ENCODE data around the gene KBTBD2. TPM values are rescaled to one million over a fixed set of nuclear protein-coding genes. Genes with fewer than 3 reads are reported as not detected.
A peak's percentile ranks its signal among the peaks of the same experiment; 100 is the strongest.

The KBTBD2 gene
- total RNA-seq = 25.3 TPM
- long read RNA-seq, transcript KBTBD2-201 (4 exons, 3,745 nt) = major isoform, 51 of 60 reads
- long read RNA-seq, partial matches to known transcripts = 3 of 60 reads
- long read RNA-seq, other reads (novel, unspliced or antisense) = 6 of 60 reads

DNA sequence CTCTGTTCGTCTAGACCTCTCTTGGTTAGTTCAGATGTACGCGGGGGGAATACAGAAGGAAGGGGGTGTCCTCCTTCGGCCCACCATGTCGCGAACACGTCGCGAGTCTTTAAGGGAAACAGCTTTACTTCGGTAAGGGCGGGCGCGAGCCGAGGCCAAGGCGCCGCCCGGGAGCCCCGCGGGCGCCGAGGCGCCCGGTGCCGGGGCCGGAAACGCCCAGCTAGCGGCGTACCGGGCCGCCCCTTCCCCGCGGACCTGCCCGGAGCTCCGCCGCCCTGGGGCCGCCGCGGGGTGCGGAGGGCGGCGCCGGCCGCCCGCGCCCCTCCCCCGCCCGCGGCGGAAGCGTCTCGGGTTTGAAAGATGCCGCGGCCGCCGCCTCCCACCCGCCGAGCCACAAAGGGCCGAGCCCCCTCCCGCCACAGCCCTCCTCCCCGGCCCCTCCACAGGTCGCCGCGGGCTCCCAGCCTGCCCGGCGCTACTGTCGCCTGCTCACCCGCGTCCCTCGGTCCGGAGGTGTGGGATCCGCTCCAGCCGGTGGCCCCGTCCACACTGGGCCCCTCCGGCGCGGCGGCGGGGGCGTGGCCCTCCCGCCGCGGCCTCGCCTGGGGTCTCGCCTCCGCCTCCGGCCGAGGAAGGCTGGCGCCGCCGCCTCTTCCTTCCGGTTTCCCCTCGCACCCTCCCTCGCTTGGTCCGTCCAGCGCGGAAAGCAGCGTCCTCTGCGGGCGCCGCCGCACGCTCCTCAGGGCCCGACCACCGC, at the start of gene KBTBD2:
Gene KBTBD2 (minus strand): TSS at position 718 of the 757 bp plus-strand sequence. CDS start 12,156 bp downstream, outside the sequence.
- Histone ChIP-seq H3K27ac (replicated peaks) (peak within 1 kb of the TSS; percentile 98), H3K9me3 (replicated peaks) (no peaks in the 10 kb centered on the region), H3K27me3 (ENCODE audit: low read depth) (no peaks in the 10 kb centered on the region), H3K4me3 (peak within 1 kb of the TSS; percentile 84), H3K4me1 (peaks cover 60% of the 10 kb centered on the region), H3K36me3 (no peaks in the 10 kb centered on the region)
- TF ChIP-seq, protein P1, sequence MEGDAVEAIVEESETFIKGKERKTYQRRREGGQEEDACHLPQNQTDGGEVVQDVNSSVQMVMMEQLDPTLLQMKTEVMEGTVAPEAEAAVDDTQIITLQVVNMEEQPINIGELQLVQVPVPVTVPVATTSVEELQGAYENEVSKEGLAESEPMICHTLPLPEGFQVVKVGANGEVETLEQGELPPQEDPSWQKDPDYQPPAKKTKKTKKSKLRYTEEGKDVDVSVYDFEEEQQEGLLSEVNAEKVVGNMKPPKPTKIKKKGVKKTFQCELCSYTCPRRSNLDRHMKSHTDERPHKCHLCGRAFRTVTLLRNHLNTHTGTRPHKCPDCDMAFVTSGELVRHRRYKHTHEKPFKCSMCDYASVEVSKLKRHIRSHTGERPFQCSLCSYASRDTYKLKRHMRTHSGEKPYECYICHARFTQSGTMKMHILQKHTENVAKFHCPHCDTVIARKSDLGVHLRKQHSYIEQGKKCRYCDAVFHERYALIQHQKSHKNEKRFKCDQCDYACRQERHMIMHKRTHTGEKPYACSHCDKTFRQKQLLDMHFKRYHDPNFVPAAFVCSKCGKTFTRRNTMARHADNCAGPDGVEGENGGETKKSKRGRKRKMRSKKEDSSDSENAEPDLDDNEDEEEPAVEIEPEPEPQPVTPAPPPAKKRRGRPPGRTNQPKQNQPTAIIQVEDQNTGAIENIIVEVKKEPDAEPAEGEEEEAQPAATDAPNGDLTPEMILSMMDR (IDR thresholded peaks at IDR 0.05; ENCODE audit: borderline replicate concordance) = no peak
- intact Hi-C loops (cut with micrococcal nuclease) = loop anchor here (10.0 kb wide), 1 partner anchor 54 kb away; no protein-coding TSS in a partner anchor
- DNase-seq = peak; percentile 88

DNA sequence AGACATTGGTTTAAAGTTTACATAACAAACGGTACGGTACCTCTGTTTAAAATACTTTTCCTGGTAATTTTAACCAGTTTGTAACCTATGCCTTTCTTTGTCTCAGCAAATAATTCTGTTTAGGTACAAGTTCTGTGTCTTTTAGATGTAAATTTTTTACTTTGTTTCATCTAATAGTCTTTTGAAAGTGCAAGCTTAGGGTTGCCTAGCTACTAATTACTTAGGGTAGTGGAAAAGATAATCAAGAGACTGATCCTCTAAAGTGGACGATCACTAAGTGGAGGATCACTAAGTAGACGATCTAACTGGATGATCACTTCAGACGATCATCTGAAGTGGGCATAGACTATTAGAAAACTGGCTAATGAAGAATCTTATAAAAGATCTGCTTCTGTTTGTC, 49.6 kb upstream of the KBTBD2 start:
- no peaks in the 10 kb centered on the region for H3K36me3 ChIP-seq
- H3K9me3 ChIP-seq (replicated peaks) = peaks cover 4% of the 10 kb centered on the region
- peak overlapping the region; percentile 98 for H3K27ac ChIP-seq (replicated peaks)
- intact Hi-C loops (cut with micrococcal nuclease) = loop anchor here (10.0 kb wide), 2 partner anchors 46 to 104 kb away; partner anchors contain the start of gene KBTBD2
- H3K4me3 ChIP-seq = peak overlapping the region; percentile 88
- no peaks in the 10 kb centered on the region for H3K27me3 ChIP-seq (ENCODE audit: low read depth)
- H3K4me1 ChIP-seq = peaks cover 68% of the 10 kb centered on the region
- DNase-seq = no peak
- TF ChIP-seq, protein P1 (IDR thresholded peaks at IDR 0.05; ENCODE audit: borderline replicate concordance) = no peak

DNA sequence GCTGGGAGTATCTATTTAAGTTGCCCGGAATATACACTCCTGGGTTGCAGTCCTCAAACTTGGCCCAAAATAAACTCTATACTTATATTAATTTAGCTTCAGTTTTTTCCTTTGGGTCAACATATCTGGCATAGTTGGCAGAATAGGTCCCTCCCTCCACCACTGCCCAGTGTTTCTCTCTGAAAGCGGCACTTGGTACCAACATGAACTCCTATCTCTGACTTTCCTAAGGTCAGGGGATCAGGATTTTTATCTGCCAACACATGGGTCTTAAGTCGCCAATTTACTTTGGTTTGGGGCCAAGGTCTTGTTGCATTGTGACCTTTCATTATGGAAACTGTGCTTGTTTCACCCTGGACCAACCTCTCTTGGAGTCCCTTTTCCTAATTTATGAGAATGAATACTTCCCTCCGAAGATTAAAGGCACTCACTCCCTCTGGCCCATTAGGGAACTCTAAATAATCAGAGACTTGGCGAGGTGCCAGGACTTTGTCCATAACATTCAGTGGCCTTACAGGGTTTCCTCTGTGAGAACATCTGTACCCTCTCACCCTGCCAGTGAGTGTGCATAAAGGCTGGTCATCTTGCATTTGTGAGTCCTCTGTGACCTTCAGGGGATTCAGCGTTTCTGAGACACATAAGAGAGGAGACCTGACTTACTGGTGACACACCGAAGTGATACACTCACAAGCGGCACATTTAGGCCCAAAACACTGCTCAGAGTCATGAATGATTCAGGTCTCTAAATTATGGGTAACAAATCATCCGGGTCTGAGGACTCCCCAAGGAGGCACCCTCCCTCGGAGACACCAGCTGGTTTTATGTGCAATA, 46.0 kb upstream of the KBTBD2 start:
- Histone ChIP-seq H3K27ac (replicated peaks) (peak overlapping the region; percentile 75), H3K27me3 (ENCODE audit: low read depth) (no peaks in the 10 kb centered on the region), H3K4me3 (peak overlapping the region; percentile 0), H3K4me1 (peaks cover 66% of the 10 kb centered on the region), H3K9me3 (replicated peaks) (no peaks in the 10 kb centered on the region), H3K36me3 (peaks cover 14% of the 10 kb centered on the region)
- peak; percentile 49 for DNase-seq
- TF ChIP-seq, protein P1 (IDR thresholded peaks at IDR 0.05; ENCODE audit: borderline replicate concordance) = no peak
- intact Hi-C loops (cut with micrococcal nuclease) = no loop called here

DNA sequence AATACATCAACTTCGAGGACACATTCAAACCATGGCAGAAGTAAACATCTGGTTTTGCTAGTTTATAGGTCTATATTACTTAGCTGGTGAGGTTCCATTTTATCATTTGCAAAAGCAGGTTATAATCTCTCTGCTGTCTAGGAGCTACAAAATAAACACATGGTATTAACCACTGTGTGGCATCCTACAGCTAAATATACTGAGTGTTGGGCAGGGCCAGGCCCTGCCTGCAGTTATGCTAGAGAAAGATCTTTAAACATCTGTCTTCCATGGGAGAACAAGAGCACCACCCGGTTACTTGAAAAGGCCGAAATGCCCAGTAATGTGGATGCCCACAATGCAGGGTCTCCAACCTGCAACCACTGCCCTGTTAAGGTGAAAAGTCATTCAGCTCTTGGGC, 45.1 kb upstream of the KBTBD2 start:
- intact Hi-C loops (cut with micrococcal nuclease) = no loop called here
- no peak for DNase-seq
- Histone ChIP-seq H3K4me1 (peaks cover 57% of the 10 kb centered on the region), H3K4me3 (peak overlapping the region; percentile 0), H3K27me3 (ENCODE audit: low read depth) (no peaks in the 10 kb centered on the region), H3K9me3 (replicated peaks) (no peaks in the 10 kb centered on the region), H3K27ac (replicated peaks) (peak overlapping the region; percentile 75), H3K36me3 (peaks cover 23% of the 10 kb centered on the region)
- TF ChIP-seq, protein P1 (IDR thresholded peaks at IDR 0.05; ENCODE audit: borderline replicate concordance) = no peak

DNA sequence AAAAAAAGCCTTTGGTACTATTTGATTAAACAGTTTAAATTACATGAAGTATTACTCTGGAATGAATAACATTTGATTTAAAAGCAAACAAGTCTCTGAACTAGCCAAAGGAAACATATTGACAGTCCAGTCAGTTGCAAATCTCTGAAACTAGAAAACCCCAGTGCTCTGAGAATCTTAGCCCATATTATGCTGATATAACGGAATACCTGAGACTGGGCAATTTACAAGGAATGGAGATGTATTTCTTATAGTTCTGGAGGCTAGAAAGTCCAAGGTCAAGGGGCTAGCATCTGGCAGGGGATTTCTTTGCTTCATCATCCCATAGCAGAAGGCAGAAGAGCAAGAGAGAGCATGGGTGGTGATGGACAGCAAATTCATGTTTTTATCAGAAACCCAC, 44.0 kb upstream of the KBTBD2 start:
- DNase-seq = no peak
- H3K27me3 ChIP-seq (ENCODE audit: low read depth) = no peaks in the 10 kb centered on the region
- H3K4me1 ChIP-seq = peaks cover 46% of the 10 kb centered on the region
- no peak overlapping the region for H3K27ac ChIP-seq (replicated peaks)
- no peaks in the 10 kb centered on the region for H3K9me3 ChIP-seq (replicated peaks)
- H3K36me3 ChIP-seq = peaks cover 32% of the 10 kb centered on the region
- intact Hi-C loops (cut with micrococcal nuclease) = no loop called here
- no peak overlapping the region for H3K4me3 ChIP-seq
- TF ChIP-seq, protein P1 (IDR thresholded peaks at IDR 0.05; ENCODE audit: borderline replicate concordance) = no peak
